HCT116 (cell line): Measurements from ENCODE around the gene DUS3L. TPM values are rescaled to one million over a fixed set of nuclear protein-coding genes. Genes with fewer than 3 reads are reported as not detected.

Experiments
- ATAC-seq: fragments of 200-7000 bp; cut with Tn5 transposase; 2 replicates; pipeline ENCODE4 v1.9.1; 2020; ENCODE audit warnings: mild to moderate bottlenecking, moderate library complexity
- BruUV-seq: library from RNA; stranded (reverse); fragments of 400-500 nt; replicated peaks from 2 replicates; lab custom pipeline; 2021; lab: Mats Ljungman, UMichigan
- CTCF ChIA-PET: fragments of 300-600 bp; sonication (Branson Sonifier 250); formaldehyde crosslinking; loops from one replicate; lab custom pipeline; 2021; ENCODE audit warnings: antibody characterized with exemption; lab: Charles Lee
- POLR2A ChIA-PET: fragments of 300-600, 350-600 bp; sonication (Branson Sonifier 250); formaldehyde crosslinking; loops from one replicate; lab custom pipeline; 2021; ENCODE audit warnings: antibody characterized with exemption; lab: Charles Lee
- RAD21 ChIA-PET, 2 experiments: fragments of 300-600 bp; sonication (Branson Sonifier 250); formaldehyde crosslinking; loops; one replicate each; lab custom pipeline; 2023; ENCODE audit warnings: low total read pairs in 2 of 2; ENCODE audit not compliant: uncharacterized antibody in 2 of 2, unreplicated experiment in 2 of 2, low non-redundant PET in 1 of 2; lab: Charles Lee
- DNase-seq: peaks from one replicate; pipeline ENCODE4 v3.0.0-alpha.2; 2010; ENCODE audit warnings: low read depth, low spot score
- H2AFZ ChIP-seq: fragments of 200-600 bp; shearing (Covaris generic), sonication (generic); 2 replicates; pipeline ENCODE4 v1.6.1; 2017; ENCODE audit warnings: low read depth, mixed run types, mixed read lengths, antibody characterized with exemption, low read length; ENCODE audit not compliant: poor library complexity, severe bottlenecking
- H3K27ac ChIP-seq: 2 replicates; pipeline ENCODE4 v1.5.1; 2012; ENCODE audit warnings: low read depth, low read length
- H3K27me3 ChIP-seq: fragments of 200-600 bp; sonication (generic); 2 replicates; pipeline ENCODE4 v1.6.1; 2016; ENCODE audit warnings: mixed run types, low read length, mixed read lengths; ENCODE audit not compliant: insufficient read depth
- H3K36me3 ChIP-seq, 2 experiments: fragments of 200-500 bp in 1 of 2; fragments of 200-600 bp in 1 of 2; sonication (Bioruptor generic) in 1 of 2; sonication (generic) in 1 of 2; 2 replicates each; pipeline versions ENCODE4 v1.5.1 to v1.6.1; 2014 to 2016; ENCODE audit warnings: low read length in 2 of 2, inconsistent platforms in 1 of 2, mixed read lengths in 1 of 2, mixed run types in 1 of 2; ENCODE audit not compliant: insufficient read depth in 2 of 2, control insufficient read depth in 1 of 2
- H3K4me1 ChIP-seq, 2 experiments: fragments of 200-600 bp in 1 of 2; sonication (generic) in 1 of 2; 2 replicates each; pipeline versions ENCODE4 v1.5.1 to v1.6.1; 2012 to 2017; ENCODE audit warnings: low read length in 2 of 2, inconsistent platforms in 1 of 2, mild to moderate bottlenecking in 1 of 2, mixed read lengths in 1 of 2, mixed run types in 1 of 2, moderate library complexity in 1 of 2; ENCODE audit not compliant: insufficient read depth in 2 of 2, control insufficient read depth in 1 of 2
- H3K4me2 ChIP-seq: fragments of 200-600 bp; sonication (generic); 2 replicates; pipeline ENCODE4 v1.6.1; 2017; ENCODE audit warnings: mixed run types, low read length, mixed read lengths
- H3K4me3 ChIP-seq, 2 experiments: fragments of 200-600 bp in 1 of 2; sonication (generic) in 1 of 2; replicated peaks in 1 of 2; 2 replicates each; pipeline ENCODE4 v1.5.1; 2011 to 2016; ENCODE audit warnings: low read length in 2 of 2, control low read depth in 1 of 2, low read depth in 1 of 2, mild to moderate bottlenecking in 1 of 2, mixed read lengths in 1 of 2, mixed run types in 1 of 2
- H3K79me2 ChIP-seq: fragments of 200-600 bp; sonication (generic); 2 replicates; pipeline ENCODE4 v1.6.1; 2017; ENCODE audit warnings: mild to moderate bottlenecking, mixed run types, low read length, moderate library complexity, mixed read lengths; ENCODE audit not compliant: insufficient read depth
- H3K9ac ChIP-seq: fragments of 200-600 bp; sonication (generic); 2 replicates; pipeline ENCODE4 v1.6.1; 2016; ENCODE audit warnings: low read length, mixed read lengths
- H3K9me2 ChIP-seq: fragments of 200-600 bp; sonication (generic), shearing (Covaris generic); 2 replicates; pipeline ENCODE4 v1.6.1; 2017; ENCODE audit warnings: mixed run types, mild to moderate bottlenecking, moderate library complexity; ENCODE audit not compliant: insufficient read depth
- H3K9me3 ChIP-seq, 2 experiments: fragments of 200-500 bp in 1 of 2; fragments of 200-600 bp in 1 of 2; sonication (Bioruptor generic) in 1 of 2; sonication (generic) in 1 of 2; 2 replicates each; pipeline ENCODE4 v1.6.1; 2014 to 2017; ENCODE audit warnings: low read length in 2 of 2, mixed read lengths in 2 of 2, inconsistent platforms in 1 of 2, low read depth in 1 of 2, mild to moderate bottlenecking in 1 of 2, mixed run types in 1 of 2, moderate library complexity in 1 of 2; ENCODE audit not compliant: control insufficient read depth in 1 of 2, insufficient read depth in 1 of 2
- H4K20me1 ChIP-seq: fragments of 200-600 bp; sonication (generic), shearing (Covaris generic); 2 replicates; pipeline ENCODE4 v1.6.1; 2017; ENCODE audit warnings: mixed run types, mild to moderate bottlenecking, moderate library complexity; ENCODE audit not compliant: insufficient read depth
- CBX3 ChIP-seq: IDR thresholded peaks from 2 replicates; pipeline ENCODE4 v1.6.1; 2012; ENCODE audit warnings: low read depth
- CEBPB ChIP-seq: IDR thresholded peaks from 2 replicates; pipeline ENCODE4 v1.6.1; 2012; ENCODE audit warnings: low read depth
- EGR1 ChIP-seq: IDR thresholded peaks from 2 replicates; pipeline ENCODE4 v1.6.1; 2012; ENCODE audit warnings: low read depth
- EZH2 ChIP-seq: fragments of 200-600 bp; sonication (generic); IDR thresholded peaks from 2 replicates; pipeline ENCODE4 v1.6.1; 2017; ENCODE audit warnings: antibody characterized with exemption, mixed run types
- EZH2phosphoT487 ChIP-seq: fragments of 200-600 bp; IDR thresholded peaks from 2 replicates; pipeline ENCODE4 v1.6.1; 2018; ENCODE audit warnings: antibody characterized with exemption, borderline replicate concordance
- FOSL1 ChIP-seq: IDR thresholded peaks from 2 replicates; pipeline ENCODE4 v1.6.1; 2012; ENCODE audit warnings: low read depth
- JUND ChIP-seq: IDR thresholded peaks from 2 replicates; pipeline ENCODE4 v1.6.1; 2012
- MAX ChIP-seq: IDR thresholded peaks from 2 replicates; pipeline ENCODE4 v1.6.1; 2012
- POLR2A ChIP-seq: IDR thresholded peaks from 2 replicates; pipeline ENCODE4 v1.7.0; 2011; ENCODE audit warnings: borderline replicate concordance; ENCODE audit not compliant: insufficient read depth, insufficient read length; ENCODE audit errors: extremely low read depth
- POLR2AphosphoS5 ChIP-seq: IDR thresholded peaks from 2 replicates; pipeline ENCODE4 v1.6.1; 2011; ENCODE audit warnings: mild to moderate bottlenecking, low read depth, low read length, moderate library complexity
- RAD21 ChIP-seq: IDR thresholded peaks from 2 replicates; pipeline ENCODE4 v1.6.1; 2012; ENCODE audit warnings: low read depth, mild to moderate bottlenecking
- SP1 ChIP-seq: IDR thresholded peaks from 2 replicates; pipeline ENCODE4 v1.6.1; 2012; ENCODE audit warnings: low read depth
- TCF7L2 ChIP-seq: IDR thresholded peaks from 2 replicates; pipeline ENCODE4 v1.7.0; 2011; ENCODE audit warnings: borderline replicate concordance, inconsistent platforms; ENCODE audit not compliant: insufficient read depth, insufficient read length; ENCODE audit errors: extremely low read depth
- YY1 ChIP-seq: IDR thresholded peaks from 2 replicates; pipeline ENCODE4 v1.6.1; 2011; ENCODE audit warnings: low read length, low read depth, moderate library complexity, mild to moderate bottlenecking; ENCODE audit not compliant: insufficient replicate concordance; ENCODE audit errors: extremely low read depth
- ZBTB33 ChIP-seq: IDR thresholded peaks from 2 replicates; pipeline ENCODE4 v1.6.1; 2011; ENCODE audit warnings: mild to moderate bottlenecking, low read length, moderate library complexity; ENCODE audit not compliant: insufficient replicate concordance; ENCODE audit errors: extremely low read depth
- intact Hi-C: fragments of 100-400 bp; cut with micrococcal nuclease; formaldehyde crosslinking; loops from 2 replicates; pipeline ENCODE4 v1.10.0; 2022
- total RNA-seq: library from RNA; stranded (reverse); gene quantifications from one replicate; pipeline ENCODE4 v1.2.1, GENCODE V29; 2021; ENCODE audit not compliant: unreplicated experiment

Gene DUS3L
- total RNA-seq, 1 experiment from 2014 or later = 78.1 TPM

- ATAC-seq (no peak), DNase-seq (no peak)
- no peaks in the 10 kb centered on the region for H4K20me1 ChIP-seq
- H3K9me2 ChIP-seq = no peaks in the 10 kb centered on the region
- no peak overlapping the region for H2AFZ ChIP-seq
- no peaks in the 10 kb centered on the region for H3K9me3 ChIP-seq
- peaks cover 0 to 11% of the 10 kb centered on the region in 2 experiments; a peak in 3 of 4 replicates for H3K4me1 ChIP-seq
- no peak overlapping the region for H3K4me3 ChIP-seq
- ChIA-PET CTCF (no interaction called here), RAD21 (no interaction called here), POLR2A (no interaction called here)
- H3K4me2 ChIP-seq = no peak overlapping the region
- intact Hi-C loops = no loop called here
- no peaks in the 10 kb centered on the region for H3K79me2 ChIP-seq
- TF ChIP-seq FOSL1 (no peak), EGR1 (no peak), EZH2phosphoT487 (no peak), CEBPB (no peak), POLR2AphosphoS5 (no peak), JUND (no peak), EZH2 (no peak)
- no peaks in the 10 kb centered on the region for H3K27me3 ChIP-seq
- H3K36me3 ChIP-seq = no peaks in the 10 kb centered on the region; a peak in 1 of 4 replicates
- BruUV-seq = no TSS peak
- no peak overlapping the region for H3K27ac ChIP-seq
- no peak overlapping the region for H3K9ac ChIP-seq
These were observed 12.6 kb downstream of the DUS3L start for GRCh38 chr19:5778402-5778801.

- Histone ChIP-seq H4K20me1 (no peaks in the 10 kb centered on the region), H3K79me2 (no peaks in the 10 kb centered on the region), H3K4me2 (no peak overlapping the region), H3K4me1 (peaks cover 0 to 11% of the 10 kb centered on the region in 2 experiments; a peak in 3 of 4 replicates), H3K4me3 (no peak overlapping the region), H2AFZ (no peak overlapping the region)
- RAD21 ChIA-PET = interaction anchor here in 1 of 2 experiments (0.6 kb wide), 1 partner anchor 18 kb away, joined by 3 read pairs; no protein-coding TSS in a partner anchor
- intact Hi-C loops = no loop called here
- no peak for TF ChIP-seq EZH2
- TF ChIP-seq EZH2phosphoT487 = no peak
- TF ChIP-seq CEBPB = no peak
- TF ChIP-seq EGR1 = no peak
- no peak for TF ChIP-seq JUND
- no peak for TF ChIP-seq CBX3
- no peak for TF ChIP-seq SP1
- TF ChIP-seq MAX = no peak
- TF ChIP-seq RAD21 = no peak
- TF ChIP-seq YY1 = no peak
- no peak for TF ChIP-seq FOSL1
- TF ChIP-seq ZBTB33 = no peak
- no peak for TF ChIP-seq POLR2A
- TF ChIP-seq TCF7L2 = no peak
- TF ChIP-seq POLR2AphosphoS5 = no peak
- TF ChIP-seq, all 23 proteins: peak for 0
- ChIA-PET POLR2A (interaction anchor here (1.2 kb wide), 1 partner anchor 52 kb away, joined by 3 read pairs; no protein-coding TSS in a partner anchor), CTCF (interaction anchor here (2.1 to 3.1 kb wide), 2 partner anchors 18 to 28 kb away, joined by 8 to 20 read pairs; no protein-coding TSS in a partner anchor)
- Histone ChIP-seq H3K36me3 (no peaks in the 10 kb centered on the region), H3K9me3 (no peaks in the 10 kb centered on the region), H3K27ac (no peak overlapping the region), H3K9ac (no peak overlapping the region), H3K27me3 (no peaks in the 10 kb centered on the region), H3K9me2 (no peaks in the 10 kb centered on the region)
- DNase-seq (no peak), ATAC-seq (no peak)
- BruUV-seq = no TSS peak
These were observed 15.2 kb downstream of the DUS3L start for GRCh38 chr19:5775668-5776309.
